DMS 273 treated with DMSO at 0.1 percent for 48 hours (cell line): ENCODE results near the gene EEF1AKMT2.
"Not testable (repeated sequence)": the region's sequence is repeated elsewhere in the genome, so short reads cannot be mapped to it uniquely, and the experiment has no call there.

Source experiments
- DNase-seq: peaks from one replicate; lab custom pipeline; 2025; lab: John Stamatoyannopoulos, UW

Gene EEF1AKMT2

GRCh38 chr10:124791547-124792348 is at the start of gene EEF1AKMT2:
TSS of gene EEF1AKMT2 (minus strand) at chr10:124791887. CDS start at chr10:124791833, 54 bp downstream.
- DNase-seq = peak; percentile 48

- DNase-seq = no peak
Observed at GRCh38 chr10:124837687-124838086, 46.0 kb upstream of the EEF1AKMT2 start.

GRCh38 chr10:124831116-124831515 is 39.4 kb upstream of the EEF1AKMT2 start:
- DNase-seq = no peak

- no peak for DNase-seq
Observed at GRCh38 chr10:124830445-124830844, 38.8 kb upstream of the EEF1AKMT2 start.

- no peak for DNase-seq
Observed at GRCh38 chr10:124829447-124830115, 37.9 kb upstream of the EEF1AKMT2 start.

- no peak for DNase-seq
Observed at GRCh38 chr10:124827474-124827873, 35.8 kb upstream of the EEF1AKMT2 start.

GRCh38 chr10:124826262-124826661 is 34.6 kb upstream of the EEF1AKMT2 start:
- DNase-seq = no peak

- DNase-seq = no peak
Observed at GRCh38 chr10:124825702-124826101, 34.0 kb upstream of the EEF1AKMT2 start.

GRCh38 chr10:124824932-124825331 is 33.2 kb upstream of the EEF1AKMT2 start:
- DNase-seq = not testable (repeated sequence)

- DNase-seq = no peak
Observed at GRCh38 chr10:124824507-124824906, 32.8 kb upstream of the EEF1AKMT2 start.

- DNase-seq = no peak
Observed at GRCh38 chr10:124821520-124821919, 29.8 kb upstream of the EEF1AKMT2 start.

- no peak for DNase-seq
Observed at GRCh38 chr10:124820121-124820520, 28.4 kb upstream of the EEF1AKMT2 start.

- no peak for DNase-seq
Observed at GRCh38 chr10:124802313-124802675, 10.6 kb upstream of the EEF1AKMT2 start.

GRCh38 chr10:124799211-124799610 is 7.5 kb upstream of the EEF1AKMT2 start:
- DNase-seq = no peak

GRCh38 chr10:124798781-124799180 is 7.1 kb upstream of the EEF1AKMT2 start:
- DNase-seq = no peak

GRCh38 chr10:124798364-124798763 is 6.7 kb upstream of the EEF1AKMT2 start:
- DNase-seq = no peak

- DNase-seq = no peak
Observed at GRCh38 chr10:124792998-124793352, 1.3 kb upstream of the EEF1AKMT2 start.

GRCh38 chr10:124782900-124783299 is 8.8 kb downstream of the EEF1AKMT2 start:
- DNase-seq = not testable (repeated sequence)

- no peak for DNase-seq
Observed at GRCh38 chr10:124768791-124769190, 22.9 kb downstream of the EEF1AKMT2 start.

- DNase-seq = no peak
Observed at GRCh38 chr10:124765256-124765655, 26.4 kb downstream of the EEF1AKMT2 start.

- no peak for DNase-seq
Observed at GRCh38 chr10:124763267-124763666, 28.4 kb downstream of the EEF1AKMT2 start.

GRCh38 chr10:124762281-124762680 is 29.4 kb downstream of the EEF1AKMT2 start:
- DNase-seq = no peak

- no peak for DNase-seq
Observed at GRCh38 chr10:124756156-124756903, 35.4 kb downstream of the EEF1AKMT2 start.
